H7 (cell line): ENCODE measurements around the gene MEF2D. TPM values are rescaled to one million over a fixed set of nuclear protein-coding genes. Genes with fewer than 3 reads are reported as not detected.
A peak's percentile ranks its signal among the peaks of the same experiment; 100 is the strongest.

ENCODE experiments used
- DNase-seq: peaks from one replicate; pipeline ENCODE4 v3.0.0; 2012
- H3K27me3 ChIP-seq: 2 replicates; pipeline ENCODE4 v1.6.0; 2011; ENCODE audit warnings: mild to moderate bottlenecking, low read length; ENCODE audit not compliant: control insufficient read depth, insufficient read depth
- H3K36me3 ChIP-seq: replicated peaks from 2 replicates; pipeline ENCODE4 v1.5.1; 2011; ENCODE audit warnings: low read length; ENCODE audit not compliant: control insufficient read depth, insufficient read depth
- H3K4me3 ChIP-seq: 2 replicates; pipeline ENCODE4 v1.5.1; 2011; ENCODE audit warnings: low read depth, mild to moderate bottlenecking, control low read depth, low read length, moderate library complexity; ENCODE audit not compliant: insufficient read depth
- total RNA-seq: library from RNA; depleted of rRNA; stranded (reverse); fragments of >200 nt; shearing (Covaris generic); gene quantifications from 2 replicates; pipeline ENCODE4 v1.2.3, GENCODE V29; 2014

Gene MEF2D
- total RNA-seq, 1 experiment from 2014 or later, result 14.2 TPM

DNA sequence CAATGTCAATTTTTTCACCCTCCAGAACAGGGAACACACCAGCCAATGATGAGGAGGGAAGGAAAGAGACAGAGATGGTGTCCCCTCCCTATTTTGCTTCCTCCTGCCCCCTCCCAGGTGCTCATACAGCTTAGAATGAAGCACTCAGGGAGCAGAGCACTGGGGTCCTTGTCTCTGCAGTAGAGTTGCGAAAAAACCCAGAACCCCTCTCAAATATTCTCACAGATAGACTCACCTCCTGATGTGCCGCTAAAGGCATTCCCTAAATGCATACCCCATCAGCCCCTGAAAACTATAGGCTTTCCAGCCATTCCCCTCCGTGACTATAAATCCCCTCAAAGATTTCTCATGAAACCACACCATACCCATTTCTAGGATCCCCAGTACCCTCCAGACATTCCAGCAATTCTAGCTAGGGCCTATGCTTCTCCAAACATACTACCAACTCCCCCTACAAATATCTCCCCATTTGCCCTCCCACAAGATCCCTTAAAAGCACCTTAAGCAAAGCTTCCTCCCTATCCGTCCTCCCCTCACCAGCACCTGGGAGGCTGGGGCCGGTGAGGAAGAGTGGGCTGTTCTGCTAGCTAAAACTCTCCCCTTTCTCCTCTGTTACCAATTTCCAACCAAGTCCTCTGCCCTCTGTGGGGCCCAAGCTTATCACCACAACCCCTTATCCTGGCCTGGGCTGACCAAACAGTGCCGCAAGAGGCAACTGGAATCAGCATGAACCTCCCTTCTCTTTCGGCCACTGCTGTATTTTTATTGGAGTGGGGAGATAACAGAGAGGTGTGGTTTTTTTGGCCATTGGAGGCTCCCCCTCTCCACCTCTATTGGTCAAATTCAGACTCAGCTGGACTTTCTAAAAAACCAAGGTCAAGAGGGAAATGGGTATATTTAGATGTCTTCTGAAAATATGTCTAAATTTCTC, 76.9 kb downstream of the MEF2D start:
- Histone ChIP-seq H3K27me3 (peaks cover 91% of the 10 kb centered on the region), H3K4me3 (no peak overlapping the region), H3K36me3 (no peaks in the 10 kb centered on the region)
- no peak for DNase-seq

GRCh38 chr1:156422602-156423091, 77.9 kb downstream of the MEF2D start:
- Histone ChIP-seq H3K4me3 (no peak overlapping the region), H3K27me3 (peaks cover 81% of the 10 kb centered on the region), H3K36me3 (no peaks in the 10 kb centered on the region)
- DNase-seq, result no peak

DNA sequence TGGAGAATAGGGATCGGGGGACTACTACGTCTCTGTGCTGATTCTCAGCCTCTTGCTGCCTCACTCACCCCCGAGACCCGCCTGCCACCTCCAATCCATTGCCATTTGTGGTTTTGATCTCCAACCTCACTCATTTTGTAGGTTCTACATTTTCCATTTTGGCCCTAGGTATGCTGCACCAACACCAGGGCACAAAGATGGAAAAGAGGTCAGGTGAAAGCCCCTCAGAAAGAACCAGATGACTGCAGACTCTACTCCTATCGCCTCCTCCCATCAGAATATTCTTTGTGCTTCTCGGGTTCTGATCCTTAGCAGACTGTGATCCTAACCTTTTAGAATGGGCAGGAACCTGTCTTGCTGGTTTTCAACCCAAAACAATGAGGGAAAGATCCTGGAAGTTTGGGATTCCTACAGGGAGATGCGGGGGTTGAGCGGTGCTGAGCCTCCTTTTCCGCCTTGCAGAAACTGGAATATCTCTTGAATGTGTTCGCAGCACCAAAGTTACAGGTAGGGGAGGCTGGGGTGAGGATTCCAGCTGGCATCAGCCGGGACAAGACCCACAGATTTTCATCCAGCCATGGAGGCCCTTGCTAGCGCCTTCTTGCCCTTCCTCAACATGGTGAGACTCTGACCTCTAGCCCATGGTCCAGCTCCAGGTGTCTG, 78.5 kb downstream of the MEF2D start:
- H3K27me3 ChIP-seq, result peaks cover 76% of the 10 kb centered on the region
- no peak for DNase-seq
- no peaks in the 10 kb centered on the region for H3K36me3 ChIP-seq
- peak overlapping the region; percentile 61 for H3K4me3 ChIP-seq

- DNase-seq, result peak; percentile 99
- Histone ChIP-seq H3K36me3 (no peaks in the 10 kb centered on the region), H3K27me3 (peaks cover 71% of the 10 kb centered on the region), H3K4me3 (peak overlapping the region; percentile 61)
These were observed 79.3 kb downstream of the MEF2D start for GRCh38 chr1:156421062-156421938.

DNA sequence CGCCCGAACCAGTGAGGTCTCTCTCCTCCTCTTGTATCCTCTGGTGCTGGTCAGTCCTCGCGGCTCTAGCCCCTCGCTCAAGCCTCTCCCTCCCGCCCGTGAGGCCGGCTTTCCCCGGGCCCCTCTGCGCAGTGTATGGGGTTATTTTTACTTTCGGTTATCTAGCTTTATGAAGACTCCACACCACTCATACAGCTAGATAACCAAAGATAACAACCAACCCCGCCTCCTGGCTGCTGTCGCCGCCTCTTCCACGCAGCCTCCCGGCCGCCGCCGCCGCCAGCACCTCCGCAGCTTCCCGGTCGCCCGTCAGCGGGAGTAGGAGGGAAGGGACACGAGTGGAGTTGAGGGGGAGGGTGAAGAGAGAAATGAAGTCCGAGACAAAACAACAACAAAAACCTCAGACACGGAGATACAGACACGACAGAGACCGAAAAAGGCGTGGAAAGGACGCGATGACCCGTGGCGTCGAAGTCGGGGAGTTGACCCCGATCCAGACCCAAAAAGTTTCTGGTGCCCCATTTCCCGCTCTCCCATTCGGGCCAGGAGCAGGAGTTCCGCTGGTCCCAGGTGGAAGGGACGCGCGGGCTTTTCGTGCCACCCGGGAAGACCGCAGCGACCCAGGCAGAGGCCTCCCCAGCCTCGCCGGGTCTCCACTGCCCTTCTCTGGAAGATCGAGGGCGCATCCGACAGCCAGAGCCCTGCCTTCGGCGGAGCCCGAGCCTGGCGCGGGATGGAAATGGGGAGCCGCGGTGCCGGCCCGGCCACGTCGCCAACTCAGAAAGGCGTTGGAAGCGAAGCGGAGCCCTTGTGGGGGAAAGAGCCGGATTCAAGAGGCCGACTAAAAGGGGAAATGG, 80.1 kb downstream of the MEF2D start:
- peak; percentile 84 for DNase-seq
- Histone ChIP-seq H3K27me3 (peaks cover 62% of the 10 kb centered on the region), H3K4me3 (peak overlapping the region; percentile 61), H3K36me3 (no peaks in the 10 kb centered on the region)

GRCh38 chr1:156419854-156420204, 80.7 kb downstream of the MEF2D start:
- H3K27me3 ChIP-seq, result peaks cover 56% of the 10 kb centered on the region
- H3K4me3 ChIP-seq, result peak overlapping the region; percentile 61

DNA sequence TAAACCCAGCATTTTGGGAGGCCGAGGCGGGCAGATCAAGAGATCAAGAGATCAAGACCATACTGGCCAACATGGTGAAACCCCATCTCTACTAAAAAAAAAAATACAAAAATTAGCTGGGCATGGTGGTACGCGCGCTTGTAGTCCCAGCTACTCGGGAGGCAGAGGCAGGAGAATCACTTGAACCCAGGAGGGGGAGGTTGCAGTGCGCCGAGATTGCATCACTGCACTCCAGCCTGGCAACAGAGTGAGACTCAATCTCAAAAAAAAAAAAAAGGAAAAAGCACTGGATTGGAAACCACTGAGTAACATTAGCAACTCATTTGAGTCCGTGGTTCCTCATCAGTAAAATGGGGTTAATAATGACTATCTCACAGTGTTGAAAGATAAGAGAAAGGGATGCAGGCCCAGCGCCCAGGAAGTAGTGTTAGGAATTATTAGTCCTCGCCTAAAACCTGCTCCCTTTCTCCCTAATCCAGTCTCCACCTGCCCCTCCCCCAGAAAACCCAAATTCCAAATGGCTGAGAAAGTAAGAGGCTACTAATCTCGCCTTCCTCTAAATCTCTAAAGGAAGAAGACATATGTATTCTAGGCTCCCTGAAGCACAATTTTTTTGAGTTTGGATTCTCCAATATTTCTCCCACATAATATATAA, 82.0 kb downstream of the MEF2D start:
- DNase-seq, result no peak
- Histone ChIP-seq H3K27me3 (peaks cover 44% of the 10 kb centered on the region), H3K36me3 (no peaks in the 10 kb centered on the region), H3K4me3 (no peak overlapping the region)

More at GRCh38 chr1:156419854-156420204, 80.7 kb downstream of the MEF2D start:
- DNase-seq, result peak; percentile 89
- no peaks in the 10 kb centered on the region for H3K36me3 ChIP-seq

- Histone ChIP-seq H3K27me3 (peaks cover 33% of the 10 kb centered on the region), H3K4me3 (no peak overlapping the region), H3K36me3 (no peaks in the 10 kb centered on the region)
- DNase-seq, result no peak
These were observed 83.1 kb downstream of the MEF2D start for GRCh38 chr1:156417401-156418020.

- DNase-seq, result no peak
- H3K27me3 ChIP-seq, result peaks cover 28% of the 10 kb centered on the region
- H3K36me3 ChIP-seq, result no peaks in the 10 kb centered on the region
- no peak overlapping the region for H3K4me3 ChIP-seq
These were observed 83.6 kb downstream of the MEF2D start for GRCh38 chr1:156416993-156417392.

- H3K27me3 ChIP-seq, result peaks cover 5% of the 10 kb centered on the region
- H3K4me3 ChIP-seq, result no peak overlapping the region
- peak; percentile 86 for DNase-seq
These were observed 86.0 kb downstream of the MEF2D start for GRCh38 chr1:156414461-156415064.

More at GRCh38 chr1:156414461-156415064, 86.0 kb downstream of the MEF2D start:
- no peaks in the 10 kb centered on the region for H3K36me3 ChIP-seq
